Measurements from ENCODE around the gene SLC24A1. TPM values are rescaled to one million over a fixed set of nuclear protein-coding genes. Genes with fewer than 3 reads are reported as not detected.
A peak's percentile ranks its signal among the peaks of the same experiment; 100 is the strongest.

SLC24A1 gene
- 6.8 and 8.3 TPM in 2 replicates for total RNA-seq (2016; rRNA removed; fragmentation: Illumina TruSeq; extraction: Trizol)
- total RNA-seq (2016; cell fraction: cytosol; rRNA removed; fragmentation: Illumina TruSeq; extraction: Trizol; ENCODE audit: low read depth), result 6.6 and 9.0 TPM in 2 replicates
- 7.0 and 8.5 TPM in 2 replicates for total RNA-seq (2016; cell fraction: insoluble cytoplasmic fraction; rRNA removed; fragmentation: Illumina TruSeq; extraction: Trizol)
- 3.9 and 5.4 TPM in 2 replicates for total RNA-seq (2016; cell fraction: membrane; rRNA removed; fragmentation: Illumina TruSeq; extraction: Trizol)
- 9.5 and 9.6 TPM in 2 replicates for total RNA-seq (2016; cell fraction: nucleus; rRNA removed; fragmentation: Illumina TruSeq; extraction: Trizol)
- polyA plus RNA-seq (2011; rRNA removed), result 4.8 and 5.9 TPM in 2 replicates
- 3.8 and 3.9 TPM in 2 replicates for polyA plus RNA-seq (2011; cell fraction: cytosol; rRNA removed)
- 5.0 and 5.5 TPM in 2 replicates for polyA plus RNA-seq (2011; cell fraction: nucleus; rRNA removed)
- polyA plus RNA-seq (2012), result 5.3 and 9.8 TPM in 2 replicates
- polyA plus RNA-seq (2016; cell fraction: cytosol; fragmentation: Illumina TruSeq; extraction: Trizol; ENCODE audit: low read depth), result 0.87 and 0.99 TPM in 2 replicates
- 6.5 and 6.9 TPM in 2 replicates for polyA plus RNA-seq (2016; cell fraction: insoluble cytoplasmic fraction; fragmentation: Illumina TruSeq; extraction: Trizol; ENCODE audit: low read depth)
- polyA plus RNA-seq (2016; cell fraction: membrane; fragmentation: Illumina TruSeq; extraction: Trizol; ENCODE audit: low read depth), result 1.4 and 2.0 TPM in 2 replicates
- polyA plus RNA-seq (2016; cell fraction: nucleus; fragmentation: Illumina TruSeq; extraction: Trizol; ENCODE audit: insufficient read depth, low read depth), result 10.2 and 12.9 TPM in 2 replicates
- 6.8 and 24.1 TPM in 2 replicates for polyA minus RNA-seq (2011; rRNA and poly(A)+ RNA removed; ENCODE audit: low replicate concordance)
- polyA minus RNA-seq (2011; cell fraction: cytosol; rRNA and poly(A)+ RNA removed), result 7.3 and 7.8 TPM in 2 replicates
- polyA minus RNA-seq (2011; cell fraction: nucleus; rRNA and poly(A)+ RNA removed), result 12.4 and 12.7 TPM in 2 replicates
- Bru-seq, nascent RNA, result percentile 45 among the genes with signal in this experiment
- BruChase-seq, experiment 1, labeled RNA remaining after a 6-hour chase, result percentile 44 among the genes with signal in this experiment
- BruChase-seq, experiment 2, labeled RNA remaining after a 2-hour chase, result percentile 45 among the genes with signal in this experiment
- long read RNA-seq, experiment 1, partial matches to known transcripts, result 0 of 2 reads
- long read RNA-seq, experiment 1, other reads (novel, unspliced or antisense), result 2 of 2 reads
- long read RNA-seq, experiment 2, partial matches to known transcripts, result 0 of 5 reads
- long read RNA-seq, experiment 2, other reads (novel, unspliced or antisense), result 4 of 5 reads

DNA sequence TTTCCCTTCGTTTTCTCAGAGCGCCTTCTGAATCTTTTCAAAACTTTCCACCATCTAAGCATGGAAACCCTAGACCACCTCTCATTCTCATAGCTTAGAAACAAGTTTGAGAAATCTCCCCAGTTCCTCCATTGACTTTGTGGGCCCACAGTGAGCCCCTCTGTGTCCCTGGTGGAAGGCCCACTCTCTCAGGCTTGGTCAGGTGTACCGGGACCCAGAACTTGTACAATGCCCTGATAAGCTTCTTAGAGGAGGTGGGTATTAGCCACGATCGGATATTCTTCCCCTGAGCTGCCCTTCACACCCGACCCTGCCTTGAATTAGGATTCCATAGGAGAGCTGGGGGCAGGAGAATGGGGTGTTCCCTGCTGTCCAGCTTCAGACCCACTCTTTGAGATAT lies at the start of gene SLC24A1:
Gene SLC24A1, plus strand, starts transcription at position 301 of the 400 bp plus-strand sequence. CDS start 2,143 bp downstream, outside the sequence.
- ChIA-PET POLR2A (no interaction called here), CTCF (ENCODE audit: low intra/inter-chr PET ratio, low total read pairs) (no interaction called here)
- no peaks in the 10 kb centered on the region for H3K4me1 ChIP-seq (ENCODE audit: insufficient read depth, low read length)
- no peaks in the 10 kb centered on the region for H3K79me2 ChIP-seq (ENCODE audit: insufficient read depth, low read length)
- H4K20me1 ChIP-seq (ENCODE audit: insufficient read depth, low read length), result no peaks in the 10 kb centered on the region
- H3K27ac ChIP-seq (ENCODE audit: extremely low read length, insufficient read depth, low read length), result no peak within 1 kb of the TSS
- no peaks in the 10 kb centered on the region; a peak in 1 of 5 replicates for H3K27me3 ChIP-seq (ENCODE audit: control insufficient read depth in 1 of 2, insufficient read depth in 2 of 2, low read length in 2 of 2)
- H2AFZ ChIP-seq (ENCODE audit: low read length), result no peak within 1 kb of the TSS
- ATAC-seq, result no peak
- no peak for FAIRE-seq
- H3K9me3 ChIP-seq (ENCODE audit: low read length), result no peaks in the 10 kb centered on the region
- H3K4me3 ChIP-seq (replicated peaks in 1 of 3; ENCODE audit: insufficient read depth in 1 of 3, low read depth in 2 of 3, low read length in 3 of 3), result no peak within 1 kb of the TSS
- no peak within 1 kb of the TSS for H3K9ac ChIP-seq (ENCODE audit: insufficient read depth, low read depth, low read length)
- BruUV-seq (replicated peaks), result no TSS peak
- TF ChIP-seq, protein P1, sequence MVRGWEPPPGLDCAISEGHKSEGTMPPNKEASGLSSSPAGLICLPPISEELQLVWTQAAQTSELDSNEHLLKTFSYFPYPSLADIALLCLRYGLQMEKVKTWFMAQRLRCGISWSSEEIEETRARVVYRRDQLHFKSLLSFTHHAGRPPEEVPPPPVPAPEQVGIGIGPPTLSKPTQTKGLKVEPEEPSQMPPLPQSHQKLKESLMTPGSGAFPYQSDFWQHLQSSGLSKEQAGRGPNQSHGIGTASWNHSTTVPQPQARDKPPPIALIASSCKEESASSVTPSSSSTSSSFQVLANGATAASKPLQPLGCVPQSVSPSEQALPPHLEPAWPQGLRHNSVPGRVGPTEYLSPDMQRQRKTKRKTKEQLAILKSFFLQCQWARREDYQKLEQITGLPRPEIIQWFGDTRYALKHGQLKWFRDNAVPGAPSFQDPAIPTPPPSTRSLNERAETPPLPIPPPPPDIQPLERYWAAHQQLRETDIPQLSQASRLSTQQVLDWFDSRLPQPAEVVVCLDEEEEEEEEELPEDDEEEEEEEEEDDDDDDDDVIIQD (CRISPR knock-in tag; IDR thresholded peaks at IDR 0.05; ENCODE audit: low read depth), result no peak
- TF ChIP-seq, protein P2, sequence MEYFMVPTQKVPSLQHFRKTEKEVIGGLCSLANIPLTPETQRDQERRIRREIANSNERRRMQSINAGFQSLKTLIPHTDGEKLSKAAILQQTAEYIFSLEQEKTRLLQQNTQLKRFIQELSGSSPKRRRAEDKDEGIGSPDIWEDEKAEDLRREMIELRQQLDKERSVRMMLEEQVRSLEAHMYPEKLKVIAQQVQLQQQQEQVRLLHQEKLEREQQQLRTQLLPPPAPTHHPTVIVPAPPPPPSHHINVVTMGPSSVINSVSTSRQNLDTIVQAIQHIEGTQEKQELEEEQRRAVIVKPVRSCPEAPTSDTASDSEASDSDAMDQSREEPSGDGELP (IDR thresholded peaks at IDR 0.05; ENCODE audit: borderline replicate concordance, low read depth), result no peak
- TF ChIP-seq, protein P3, sequence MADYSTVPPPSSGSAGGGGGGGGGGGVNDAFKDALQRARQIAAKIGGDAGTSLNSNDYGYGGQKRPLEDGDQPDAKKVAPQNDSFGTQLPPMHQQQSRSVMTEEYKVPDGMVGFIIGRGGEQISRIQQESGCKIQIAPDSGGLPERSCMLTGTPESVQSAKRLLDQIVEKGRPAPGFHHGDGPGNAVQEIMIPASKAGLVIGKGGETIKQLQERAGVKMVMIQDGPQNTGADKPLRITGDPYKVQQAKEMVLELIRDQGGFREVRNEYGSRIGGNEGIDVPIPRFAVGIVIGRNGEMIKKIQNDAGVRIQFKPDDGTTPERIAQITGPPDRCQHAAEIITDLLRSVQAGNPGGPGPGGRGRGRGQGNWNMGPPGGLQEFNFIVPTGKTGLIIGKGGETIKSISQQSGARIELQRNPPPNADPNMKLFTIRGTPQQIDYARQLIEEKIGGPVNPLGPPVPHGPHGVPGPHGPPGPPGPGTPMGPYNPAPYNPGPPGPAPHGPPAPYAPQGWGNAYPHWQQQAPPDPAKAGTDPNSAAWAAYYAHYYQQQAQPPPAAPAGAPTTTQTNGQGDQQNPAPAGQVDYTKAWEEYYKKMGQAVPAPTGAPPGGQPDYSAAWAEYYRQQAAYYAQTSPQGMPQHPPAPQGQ (CRISPR knock-in tag; IDR thresholded peaks at IDR 0.05; ENCODE audit: borderline replicate concordance), result no peak
- TF ChIP-seq SMYD3 (CRISPR knock-in tag; IDR thresholded peaks at IDR 0.05) (no peak), KDM3A (CRISPR knock-in tag; IDR thresholded peaks at IDR 0.05; ENCODE audit: low read depth) (no peak), HOXA3 (CRISPR knock-in tag; IDR thresholded peaks at IDR 0.05) (no peak), DNMT1 (CRISPR knock-in tag; IDR thresholded peaks at IDR 0.05) (no peak), CENPX (CRISPR knock-in tag; IDR thresholded peaks at IDR 0.05) (no peak), ZSCAN29 (CRISPR knock-in tag; conservative IDR thresholded peaks at IDR 0.05) (no peak), RXRA (CRISPR knock-in tag; IDR thresholded peaks at IDR 0.05) (no peak)
- TF ChIP-seq, protein P4, sequence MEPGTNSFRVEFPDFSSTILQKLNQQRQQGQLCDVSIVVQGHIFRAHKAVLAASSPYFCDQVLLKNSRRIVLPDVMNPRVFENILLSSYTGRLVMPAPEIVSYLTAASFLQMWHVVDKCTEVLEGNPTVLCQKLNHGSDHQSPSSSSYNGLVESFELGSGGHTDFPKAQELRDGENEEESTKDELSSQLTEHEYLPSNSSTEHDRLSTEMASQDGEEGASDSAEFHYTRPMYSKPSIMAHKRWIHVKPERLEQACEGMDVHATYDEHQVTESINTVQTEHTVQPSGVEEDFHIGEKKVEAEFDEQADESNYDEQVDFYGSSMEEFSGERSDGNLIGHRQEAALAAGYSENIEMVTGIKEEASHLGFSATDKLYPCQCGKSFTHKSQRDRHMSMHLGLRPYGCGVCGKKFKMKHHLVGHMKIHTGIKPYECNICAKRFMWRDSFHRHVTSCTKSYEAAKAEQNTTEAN (CRISPR knock-in tag; conservative IDR thresholded peaks at IDR 0.05), result no peak
- DNase-seq (ENCODE audit: low spot score), result no peak
- H3K4me2 ChIP-seq (ENCODE audit: low read depth, low read length), result no peak within 1 kb of the TSS
- intact Hi-C loops (cut with micrococcal nuclease; ENCODE audit: unreplicated experiment), result no loop called here
- WGBS (ENCODE audit: low lambda C conversion rate), result 96% methylated on average over 6 of the region's 6 CpGs
- H3K36me3 ChIP-seq (replicated peaks in 1 of 2; ENCODE audit: control insufficient read depth in 1 of 2, insufficient read depth in 2 of 2, low read length in 2 of 2), result peaks cover 4 to 13% of the 10 kb centered on the region in 2 experiments; a peak in 4 of 5 replicates
- in situ Hi-C loops (cut with HindIII; ENCODE audit: extremely low pct_ligation_motif_present, low pct_unique_long_range_greater_than_20kb), result no loop called here
